IMR-90 (cell line): Measurements from ENCODE around the gene LRRC4C. TPM values are rescaled to one million over a fixed set of nuclear protein-coding genes. Genes with fewer than 3 reads are reported as not detected.

Experiments used
- ATAC-seq: fragments of 200-7000 bp; cut with Tn5 transposase; 2 replicates; pipeline ENCODE4 v1.9.1; 2020; ENCODE audit warnings: low read depth, mild to moderate bottlenecking, moderate library complexity
- BruUV-seq: library from RNA; stranded (reverse); fragments of 400-500 nt; replicated peaks from 2 replicates; lab custom pipeline; 2021; lab: Mats Ljungman, UMichigan
- CTCF ChIA-PET: fragments of 300-600 bp; formaldehyde crosslinking; extraction: SDS; loops from one replicate; lab custom pipeline; 2021; ENCODE audit warnings: antibody characterized with exemption; lab: Yijun Ruan, JAX
- POLR2A ChIA-PET: fragments of 300-600 bp; sonication (Branson Sonifier 250); formaldehyde crosslinking; loops from one replicate; lab custom pipeline; 2022; ENCODE audit warnings: antibody characterized with exemption; ENCODE audit not compliant: unreplicated experiment; lab: Charles Lee
- DNase-seq: peaks from one replicate; pipeline ENCODE4 v3.0.0; 2013
- H2AFZ ChIP-seq: replicated peaks from 2 replicates; pipeline ENCODE3; 2013; ENCODE audit warnings: low read length, mild to moderate bottlenecking; ENCODE audit not compliant: poor library complexity
- H2AK5ac ChIP-seq: 2 replicates; pipeline ENCODE4 v1.6.1; 2013; ENCODE audit warnings: low read depth, low read length, inconsistent platforms
- H2AK9ac ChIP-seq: replicated peaks from 2 replicates; pipeline ENCODE3; 2013; ENCODE audit warnings: mild to moderate bottlenecking, low read depth, low read length, moderate library complexity; ENCODE audit not compliant: poor library complexity
- H2BK120ac ChIP-seq: 2 replicates; pipeline ENCODE4 v1.6.1; 2013; ENCODE audit warnings: low read depth, low read length, inconsistent platforms
- H2BK15ac ChIP-seq: 3 replicates; pipeline ENCODE4 v1.6.1; 2013; ENCODE audit warnings: low read depth, low read length, inconsistent platforms
- H2BK20ac ChIP-seq: 2 replicates; pipeline ENCODE4 v1.6.1; 2013; ENCODE audit warnings: low read depth, mild to moderate bottlenecking, inconsistent platforms, low read length, moderate library complexity
- H2BK5ac ChIP-seq: 2 replicates; pipeline ENCODE4 v1.6.1; 2013; ENCODE audit warnings: mild to moderate bottlenecking, low read depth, low read length, inconsistent platforms; ENCODE audit not compliant: poor library complexity, severe bottlenecking
- H3K14ac ChIP-seq: replicated peaks from 2 replicates; pipeline ENCODE4 v1.6.1; 2013; ENCODE audit warnings: low read depth, low read length, inconsistent platforms
- H3K18ac ChIP-seq: 2 replicates; pipeline ENCODE4 v1.6.1; 2013; ENCODE audit warnings: low read depth, low read length, control low read depth
- H3K23ac ChIP-seq: 2 replicates; pipeline ENCODE4 v1.6.1; 2013; ENCODE audit warnings: low read depth, low read length, inconsistent platforms
- H3K27ac ChIP-seq: 2 replicates; pipeline ENCODE4 v1.5.1; 2013; ENCODE audit warnings: mild to moderate bottlenecking, control low read depth, low read length; ENCODE audit not compliant: insufficient read depth
- H3K27me3 ChIP-seq: 2 replicates; pipeline ENCODE4 v1.6.1; 2013; ENCODE audit warnings: low read length; ENCODE audit not compliant: control insufficient read depth, insufficient read depth
- H3K36me3 ChIP-seq: 2 replicates; pipeline ENCODE4 v1.6.1; 2013; ENCODE audit warnings: low read length, mixed read lengths; ENCODE audit not compliant: control insufficient read depth, insufficient read depth
- H3K4ac ChIP-seq: 2 replicates; pipeline ENCODE4 v1.6.1; 2013; ENCODE audit warnings: low read depth, low read length, inconsistent platforms
- H3K4me1 ChIP-seq: 2 replicates; pipeline ENCODE4 v1.6.1; 2013; ENCODE audit warnings: low read length, mixed read lengths; ENCODE audit not compliant: control insufficient read depth, insufficient read depth
- H3K4me2 ChIP-seq: 2 replicates; pipeline ENCODE4 v1.6.1; 2013; ENCODE audit warnings: low read depth, mild to moderate bottlenecking, control low read depth, low read length, moderate library complexity
- H3K4me3 ChIP-seq: 2 replicates; pipeline ENCODE4 v1.5.1; 2013; ENCODE audit warnings: low read depth, mild to moderate bottlenecking, control low read depth, low read length, moderate library complexity; ENCODE audit not compliant: insufficient read depth
- H3K56ac ChIP-seq: 2 replicates; pipeline ENCODE4 v1.6.1; 2013; ENCODE audit warnings: low read length, inconsistent platforms; ENCODE audit not compliant: insufficient read depth; ENCODE audit errors: extremely low read depth
- H3K79me1 ChIP-seq, 2 experiments: 2 replicates each; pipeline ENCODE4 v1.6.1; 2013; ENCODE audit warnings: low read length in 2 of 2, inconsistent platforms in 1 of 2, low read depth in 1 of 2
- H3K9ac ChIP-seq: 2 replicates; pipeline ENCODE4 v1.6.1; 2013; ENCODE audit warnings: low read depth, low read length, control low read depth
- H3K9me1 ChIP-seq: 2 replicates; pipeline ENCODE4 v1.6.1; 2013; ENCODE audit warnings: low read length, inconsistent platforms; ENCODE audit not compliant: insufficient read depth
- H3K9me3 ChIP-seq: 2 replicates; pipeline ENCODE4 v1.6.1; 2013; ENCODE audit warnings: low read length; ENCODE audit not compliant: control insufficient read depth, insufficient read depth
- H4K20me1 ChIP-seq: 2 replicates; pipeline ENCODE4 v1.6.1; 2013; ENCODE audit warnings: low read length, inconsistent platforms; ENCODE audit not compliant: insufficient read depth
- H4K5ac ChIP-seq: 2 replicates; pipeline ENCODE4 v1.6.1; 2013; ENCODE audit warnings: mild to moderate bottlenecking, low read depth, low read length, control low read depth
- H4K8ac ChIP-seq, 2 experiments: 2 replicates each; pipeline ENCODE4 v1.6.1; 2013; ENCODE audit warnings: low read depth in 2 of 2, low read length in 2 of 2, control low read depth in 1 of 2, inconsistent platforms in 1 of 2
- H4K91ac ChIP-seq: 2 replicates; pipeline ENCODE4 v1.6.1; 2013; ENCODE audit warnings: low read depth, low read length, inconsistent platforms; ENCODE audit not compliant: insufficient read depth
- BHLHE40 ChIP-seq: fragments of 150-350 bp; IDR thresholded peaks from 2 replicates; pipeline ENCODE4 v1.6.1; 2016; ENCODE audit warnings: mild to moderate bottlenecking, low read depth, low read length
- CEBPB ChIP-seq: IDR thresholded peaks from 2 replicates; pipeline ENCODE4 v1.6.1; 2012; ENCODE audit warnings: low read depth, low read length, improper control_type of control experiment
- CHD1 ChIP-seq: IDR thresholded peaks from 2 replicates; pipeline ENCODE4 v1.6.1; 2012; ENCODE audit warnings: low read depth, low read length, improper control_type of control experiment
- FOS ChIP-seq: fragments of 150-350 bp; IDR thresholded peaks from 2 replicates; pipeline ENCODE4 v1.6.1; 2016; ENCODE audit warnings: low read depth, low read length
- NFE2L2 ChIP-seq: fragments of 150-350 bp; IDR thresholded peaks from 2 replicates; pipeline ENCODE4 v1.6.1; 2016; ENCODE audit warnings: low read depth, mild to moderate bottlenecking, low read length
- RCOR1 ChIP-seq: IDR thresholded peaks from 2 replicates; pipeline ENCODE4 v1.6.1; 2012; ENCODE audit warnings: mild to moderate bottlenecking, low read length, improper control_type of control experiment; ENCODE audit not compliant: insufficient replicate concordance
- RFX5 ChIP-seq: IDR thresholded peaks from 2 replicates; pipeline ENCODE4 v1.8.0; 2012; ENCODE audit warnings: low read depth, mild to moderate bottlenecking, low read length, moderate library complexity
- WGBS, 2 experiments: methylation state at CpG; one replicate each; pipeline versions ENCODE4 v1.1.5 to v1.1.7; 2013; ENCODE audit warnings: missing lambda C conversion rate in 2 of 2; ENCODE audit not compliant: insufficient read length in 1 of 2; ENCODE audit errors: extremely low coverage in 2 of 2; 5-methylcytosine and 5-hydroxymethylcytosine counted together
- dilution Hi-C: fragments of 300-500 bp; cut with HindIII; formaldehyde crosslinking; loops from one replicate; pipeline ENCODE4 v1.14.3; 2018; ENCODE audit warnings: low sequenced_read_pairs; ENCODE audit not compliant: unreplicated experiment
- in situ Hi-C: fragments of 300-500 bp; cut with MboI; formaldehyde crosslinking; loops from 3 replicates; pipeline ENCODE4 v1.14.3; 2019; ENCODE audit warnings: low sequenced_read_pairs, inconsistent platforms, mixed read lengths
- intact Hi-C: fragments of 100-400 bp; cut with micrococcal nuclease; formaldehyde crosslinking; loops from 2 replicates; pipeline ENCODE4 v1.10.0; 2022
- polyA plus RNA-seq, 3 experiments: library from polyadenylated mRNA; depleted of rRNA; stranded (reverse); fragments of >200 nt; gene quantifications; 2 replicates each; pipeline ENCODE4 v1.2.3, GENCODE V29; 2012; ENCODE audit warnings: low replicate concordance in 1 of 3
- total RNA-seq: library from RNA; depleted of rRNA; stranded (reverse); fragments of >200 nt; gene quantifications from 2 replicates; pipeline ENCODE4 v1.2.3, GENCODE V29; 2012
- TF ChIP-seq, protein P1 (sequence below): fragments of 150-350 bp; IDR thresholded peaks from 2 replicates; pipeline ENCODE4 v1.6.1; 2017; ENCODE audit warnings: mild to moderate bottlenecking, antibody characterized with exemption, low read length, low read depth

LRRC4C gene
- total and polyA plus RNA-seq, 2 of the 4 experiments (the other 2 are of a cell fraction) = under 0.01 to 0.03 TPM

DNA sequence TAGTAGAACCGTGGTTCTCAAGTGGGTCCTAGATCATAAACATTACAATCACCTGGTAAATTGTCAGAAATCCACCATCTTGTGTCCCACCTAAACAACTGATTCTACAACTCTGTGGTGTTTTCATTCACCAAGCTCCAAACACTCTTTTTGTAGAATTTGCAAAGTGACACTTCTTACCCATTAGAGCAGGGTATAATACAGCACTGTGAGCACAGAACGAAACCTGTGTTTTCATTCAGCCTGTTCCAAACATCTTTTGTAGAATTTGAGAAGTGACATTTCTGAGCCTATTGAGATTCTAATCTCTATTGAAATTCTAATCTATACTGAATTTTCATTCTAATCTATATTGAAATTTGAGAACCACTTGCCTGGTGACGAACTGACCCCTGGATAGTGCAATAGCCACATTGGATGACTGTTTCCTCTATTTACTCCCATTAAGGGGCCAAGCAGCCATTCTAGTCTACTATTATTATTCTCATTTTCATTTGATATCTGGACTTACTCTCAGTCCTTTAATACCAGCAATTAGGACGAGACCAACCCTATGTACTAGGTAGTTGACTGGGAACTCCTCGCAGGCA lies 616.6 kb downstream of the LRRC4C start:
- no peak overlapping the region for H3K4ac ChIP-seq
- no peak overlapping the region for H4K5ac ChIP-seq
- H2BK120ac ChIP-seq = no peak overlapping the region
- no peaks in the 10 kb centered on the region for H3K4me1 ChIP-seq
- H3K36me3 ChIP-seq = no peaks in the 10 kb centered on the region
- DNase-seq = no peak
- in situ Hi-C loops (no loop called here), dilution Hi-C loops (no loop called here), intact Hi-C loops (no loop called here)
- no peak for ATAC-seq
- H4K8ac ChIP-seq = no peak overlapping the region
- H2AFZ ChIP-seq = no peak overlapping the region
- no peak overlapping the region for H3K56ac ChIP-seq
- no peaks in the 10 kb centered on the region; the same call in 1 of the 2 replicates for H3K9me3 ChIP-seq
- H2BK5ac ChIP-seq = no peak overlapping the region
- no peak overlapping the region for H3K18ac ChIP-seq
- no peak overlapping the region for H2AK9ac ChIP-seq
- H3K4me3 ChIP-seq = no peak overlapping the region
- POLR2A ChIA-PET = no interaction called here
- no peak overlapping the region for H3K23ac ChIP-seq
- no peak overlapping the region for H3K27ac ChIP-seq
- H4K91ac ChIP-seq = no peak overlapping the region
- no peak overlapping the region for H3K4me2 ChIP-seq
- no peaks in the 10 kb centered on the region for H3K9me1 ChIP-seq
- no TSS peak for BruUV-seq
- no peak overlapping the region for H3K14ac ChIP-seq
- no peaks in the 10 kb centered on the region for H4K20me1 ChIP-seq
- no peak overlapping the region for H2BK20ac ChIP-seq
- TF ChIP-seq, protein P1, sequence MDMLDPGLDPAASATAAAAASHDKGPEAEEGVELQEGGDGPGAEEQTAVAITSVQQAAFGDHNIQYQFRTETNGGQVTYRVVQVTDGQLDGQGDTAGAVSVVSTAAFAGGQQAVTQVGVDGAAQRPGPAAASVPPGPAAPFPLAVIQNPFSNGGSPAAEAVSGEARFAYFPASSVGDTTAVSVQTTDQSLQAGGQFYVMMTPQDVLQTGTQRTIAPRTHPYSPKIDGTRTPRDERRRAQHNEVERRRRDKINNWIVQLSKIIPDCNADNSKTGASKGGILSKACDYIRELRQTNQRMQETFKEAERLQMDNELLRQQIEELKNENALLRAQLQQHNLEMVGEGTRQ = no peak
- TF ChIP-seq BHLHE40 = no peak
- no peak for TF ChIP-seq RFX5
- TF ChIP-seq RCOR1 = no peak
- TF ChIP-seq FOS = no peak
- TF ChIP-seq CHD1 = no peak
- TF ChIP-seq NFE2L2 = no peak
- TF ChIP-seq CEBPB = no peak
- H2AK5ac ChIP-seq = no peak overlapping the region
- CTCF ChIA-PET = no interaction called here
- no CpG with 5 or more reads among the region's 5 CpGs for WGBS, 2 experiments
- no peaks in the 10 kb centered on the region for H3K27me3 ChIP-seq
- H3K79me1 ChIP-seq = no peaks in the 10 kb centered on the region
- no peak overlapping the region for H2BK15ac ChIP-seq
- no peak overlapping the region for H3K9ac ChIP-seq
